HL-60 (cell line): ENCODE measurements around the gene EFNA1.
A peak's percentile ranks its signal among the peaks of the same experiment; 100 is the strongest.

Experiments used
- CTCF ChIP-seq: IDR thresholded peaks from one replicate; pipeline ENCODE4 v1.5.1; 2011; ENCODE audit warnings: low read length, control low read depth, inconsistent platforms; ENCODE audit not compliant: insufficient read depth
- POLR2AphosphoS5 ChIP-seq: IDR thresholded peaks from 2 replicates; pipeline ENCODE4 v1.6.1; 2012; ENCODE audit warnings: low read depth

DNA sequence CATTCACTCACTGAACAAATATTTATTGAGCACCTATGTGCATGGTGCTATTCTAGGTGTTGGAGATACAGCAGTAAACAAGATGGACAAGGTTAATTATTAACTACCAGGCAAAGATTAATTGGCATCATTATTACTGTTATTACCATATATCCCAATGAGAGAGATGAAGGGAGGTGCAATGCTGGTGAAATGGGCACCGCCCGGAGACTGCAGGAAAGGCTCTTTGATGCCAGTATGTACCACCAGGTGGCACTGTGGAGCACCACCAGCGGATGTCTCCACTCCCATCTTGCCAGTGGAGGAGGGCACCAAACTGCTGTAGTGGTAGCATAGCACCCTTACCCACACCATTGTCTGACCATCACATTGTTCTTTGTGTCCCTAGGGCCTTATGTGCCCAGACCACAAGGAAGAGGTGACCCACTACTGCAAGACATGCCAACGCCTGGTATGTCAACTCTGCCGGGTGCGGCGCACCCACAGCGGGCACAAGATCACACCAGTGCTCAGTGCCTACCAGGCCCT lies 48.9 kb downstream of the EFNA1 start:
- TF ChIP-seq POLR2AphosphoS5 (no peak), CTCF (peak; percentile 98)
